ENCODE measurements around the gene MISP3.

Gene MISP3

DNA sequence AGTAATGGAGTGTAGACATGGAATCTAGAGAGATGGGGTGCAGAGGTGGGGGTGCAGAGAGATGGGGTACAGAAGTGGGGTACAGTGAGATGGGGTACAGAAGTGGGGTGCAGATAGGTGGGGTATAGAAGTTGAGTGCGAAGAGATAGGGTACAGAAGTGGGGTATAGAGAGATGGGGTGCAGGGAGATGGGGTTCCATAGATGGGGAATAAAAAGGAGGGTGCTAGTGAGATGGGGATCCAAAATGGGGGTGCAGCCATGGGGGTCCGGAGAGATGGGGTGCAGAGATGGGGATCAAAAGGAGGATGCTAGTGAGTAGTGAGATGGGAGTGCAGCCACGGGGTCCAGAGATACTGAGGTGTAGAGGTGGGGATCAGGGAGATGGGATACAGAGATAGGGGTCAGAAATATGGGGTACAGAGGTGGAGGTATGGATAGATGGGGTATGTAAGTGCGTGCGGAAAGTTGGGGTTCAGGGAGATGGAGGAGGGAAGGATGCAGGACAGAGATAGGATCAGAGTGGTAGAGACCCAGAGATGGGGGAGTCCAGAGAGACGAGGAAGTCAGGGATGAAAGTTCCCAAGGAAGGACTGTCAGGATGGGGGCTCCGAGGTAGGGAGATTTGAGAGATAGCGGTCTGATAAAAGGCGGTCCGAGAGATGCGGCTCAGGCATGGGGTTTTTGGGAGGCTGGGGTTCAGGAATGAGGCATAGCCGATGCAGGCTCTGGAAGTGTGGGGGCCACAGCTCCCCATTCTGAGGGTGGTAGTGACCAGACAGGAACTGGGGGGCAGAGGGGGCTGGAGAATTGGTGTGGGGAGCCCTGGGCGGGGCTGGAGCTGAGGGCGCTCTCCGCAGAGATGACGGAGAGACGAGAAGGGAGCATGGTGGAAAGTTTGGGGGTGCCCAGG lies 14.1 kb upstream of the MISP3 start:
- WGBS, 2 donors (ENCODE audit: extremely low coverage in 2 of 2, insufficient read length in 2 of 2, insufficient replicate concordance in 1 of 2) = 100% methylated on average over 1 to 3 of the region's 17 CpGs
- Histone ChIP-seq H3K4me1 (ENCODE audit: control insufficient read depth in 2 of 2, insufficient read depth in 1 of 2, low read depth in 1 of 2, low read length in 2 of 2) (peaks cover 3 to 4% of the 10 kb centered on the region in 2 donors), H3K36me3 (replicated peaks in 1 of 2; ENCODE audit: control insufficient read depth in 2 of 2, insufficient read depth in 2 of 2, low read length in 2 of 2) (no peaks in the 10 kb centered on the region), H3K4me3 (ENCODE audit: low read length in 2 of 2) (peak overlapping the region; percentile 40 to 77), H3K18ac (ENCODE audit: low read length) (peak overlapping the region; percentile 54), H3K4me2 (ENCODE audit: insufficient read depth, low read length, poor library complexity, severe bottlenecking) (peak overlapping the region; percentile 65), H3K79me1 (ENCODE audit: low read depth, low read length) (no peaks in the 10 kb centered on the region), H2AK5ac (ENCODE audit: low read depth, low read length) (peak overlapping the region; percentile 85), H2BK12ac (ENCODE audit: low read length) (no peak overlapping the region), H3K9ac (ENCODE audit: low read depth, low read length, poor library complexity) (no peak overlapping the region), H3K4ac (ENCODE audit: low read length) (no peak overlapping the region), H4K91ac (ENCODE audit: low read depth, low read length, poor library complexity) (no peak overlapping the region), H3K23ac (ENCODE audit: low read depth, low read length, poor library complexity) (peak overlapping the region; percentile 0), H3K27me3 (ENCODE audit: control insufficient read depth in 3 of 3, insufficient read depth in 3 of 3, low read depth in 1 of 3, low read length in 3 of 3) (peaks cover 0 to 28% (median 14%) of the 10 kb centered on the region in 3 experiments), H2BK120ac (ENCODE audit: low read depth, low read length) (no peak overlapping the region), H2BK15ac (ENCODE audit: low read length) (no peak overlapping the region), H4K8ac (ENCODE audit: low read depth, low read length) (no peak overlapping the region), H3K9me3 (replicated peaks in 1 of 2; ENCODE audit: control insufficient read depth in 2 of 2, insufficient read depth in 1 of 2, low read depth in 1 of 2, low read length in 2 of 2) (no peaks in the 10 kb centered on the region), H3K14ac (ENCODE audit: low read length) (no peak overlapping the region), H3K27ac (replicated peaks; ENCODE audit: low read length) (no peak overlapping the region), H2AFZ (ENCODE audit: low read length) (peak overlapping the region; percentile 77), H2BK5ac (ENCODE audit: low read length) (no peak overlapping the region)
- no peak for DNase-seq (ENCODE audit: low spot score)

DNA sequence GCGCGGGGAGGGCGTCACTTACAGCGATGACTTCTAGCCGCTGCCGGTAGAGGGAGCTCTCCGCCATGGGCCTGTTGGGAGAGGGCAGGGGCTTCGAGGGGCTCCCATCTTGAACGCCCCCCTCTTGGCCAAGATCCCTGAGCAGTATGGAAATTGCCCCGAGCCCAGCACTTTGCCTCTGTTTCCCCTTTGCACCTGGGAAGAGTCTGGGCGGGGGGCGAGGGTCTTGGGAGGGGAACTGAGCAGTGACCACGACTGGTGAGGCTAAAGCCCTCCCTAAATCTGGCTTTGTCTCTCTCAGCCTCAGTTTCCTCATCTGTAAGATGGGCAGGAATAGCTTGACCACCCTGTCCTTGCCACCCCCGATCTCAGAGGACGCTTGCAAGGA lies 13.5 kb upstream of the MISP3 start:
- Histone ChIP-seq H3K4me3 (ENCODE audit: low read length in 2 of 2) (no peak overlapping the region), H3K14ac (ENCODE audit: low read length) (no peak overlapping the region), H3K27ac (replicated peaks; ENCODE audit: low read length) (no peak overlapping the region), H2BK12ac (ENCODE audit: low read length) (no peak overlapping the region), H3K9ac (ENCODE audit: low read depth, low read length, poor library complexity) (no peak overlapping the region), H3K18ac (ENCODE audit: low read length) (peak overlapping the region; percentile 54), H3K23ac (ENCODE audit: low read depth, low read length, poor library complexity) (no peak overlapping the region), H4K8ac (ENCODE audit: low read depth, low read length) (no peak overlapping the region), H4K91ac (ENCODE audit: low read depth, low read length, poor library complexity) (no peak overlapping the region), H3K79me1 (ENCODE audit: low read depth, low read length) (no peaks in the 10 kb centered on the region), H3K27me3 (ENCODE audit: control insufficient read depth in 3 of 3, insufficient read depth in 3 of 3, low read depth in 1 of 3, low read length in 3 of 3) (peaks cover 0 to 28% (median 14%) of the 10 kb centered on the region in 3 experiments), H2AK5ac (ENCODE audit: low read depth, low read length) (peak overlapping the region; percentile 85), H3K4ac (ENCODE audit: low read length) (no peak overlapping the region), H2BK5ac (ENCODE audit: low read length) (no peak overlapping the region), H2BK15ac (ENCODE audit: low read length) (no peak overlapping the region), H3K36me3 (replicated peaks in 1 of 2; ENCODE audit: control insufficient read depth in 2 of 2, insufficient read depth in 2 of 2, low read length in 2 of 2) (no peaks in the 10 kb centered on the region), H3K9me3 (replicated peaks in 1 of 2; ENCODE audit: control insufficient read depth in 2 of 2, insufficient read depth in 1 of 2, low read depth in 1 of 2, low read length in 2 of 2) (no peaks in the 10 kb centered on the region), H2AFZ (ENCODE audit: low read length) (no peak overlapping the region), H3K4me1 (ENCODE audit: control insufficient read depth in 2 of 2, insufficient read depth in 1 of 2, low read depth in 1 of 2, low read length in 2 of 2) (peaks cover 3 to 4% of the 10 kb centered on the region in 2 donors), H2BK120ac (ENCODE audit: low read depth, low read length) (no peak overlapping the region), H3K4me2 (ENCODE audit: insufficient read depth, low read length, poor library complexity, severe bottlenecking) (no peak overlapping the region)
- WGBS, 2 donors (ENCODE audit: extremely low coverage in 2 of 2, insufficient read length in 2 of 2, insufficient replicate concordance in 1 of 2) = no CpG with 5 or more reads among the region's 15 CpGs
- peak; percentile 37 for DNase-seq (ENCODE audit: low spot score)

DNA sequence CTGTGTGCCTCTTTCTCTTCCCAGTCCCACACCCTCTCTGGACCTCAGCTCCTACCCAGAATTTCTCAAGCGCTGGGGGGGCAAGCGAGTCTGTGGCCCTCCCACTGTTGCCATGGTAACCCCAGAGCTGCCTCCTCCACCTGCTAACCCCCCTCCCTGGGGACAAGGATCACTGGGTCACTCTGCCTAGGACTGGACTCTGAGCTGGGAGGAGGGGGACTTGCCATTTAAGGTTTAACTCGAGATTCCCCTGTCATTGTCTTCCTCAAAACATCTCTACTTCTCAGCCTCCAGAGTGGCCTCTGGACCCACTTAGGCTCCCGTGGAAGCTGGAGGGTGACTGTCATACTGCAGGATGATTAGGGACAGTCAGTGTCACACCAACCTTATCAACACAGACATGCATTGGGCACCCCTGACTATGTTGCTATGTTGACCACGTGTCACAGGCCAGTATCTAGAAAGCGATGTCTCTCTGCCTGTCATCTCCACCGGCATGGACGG lies 12.9 kb upstream of the MISP3 start:
- Histone ChIP-seq H3K79me1 (ENCODE audit: low read depth, low read length) (no peaks in the 10 kb centered on the region), H2AK5ac (ENCODE audit: low read depth, low read length) (no peak overlapping the region), H3K14ac (ENCODE audit: low read length) (no peak overlapping the region), H3K4ac (ENCODE audit: low read length) (no peak overlapping the region), H3K36me3 (replicated peaks in 1 of 2; ENCODE audit: control insufficient read depth in 2 of 2, insufficient read depth in 2 of 2, low read length in 2 of 2) (no peaks in the 10 kb centered on the region), H2AFZ (ENCODE audit: low read length) (no peak overlapping the region), H3K4me3 (ENCODE audit: low read length in 2 of 2) (no peak overlapping the region), H2BK120ac (ENCODE audit: low read depth, low read length) (no peak overlapping the region), H2BK12ac (ENCODE audit: low read length) (no peak overlapping the region), H4K91ac (ENCODE audit: low read depth, low read length, poor library complexity) (no peak overlapping the region), H4K8ac (ENCODE audit: low read depth, low read length) (no peak overlapping the region), H2BK5ac (ENCODE audit: low read length) (no peak overlapping the region), H3K23ac (ENCODE audit: low read depth, low read length, poor library complexity) (no peak overlapping the region), H3K27ac (replicated peaks; ENCODE audit: low read length) (no peak overlapping the region), H3K4me2 (ENCODE audit: insufficient read depth, low read length, poor library complexity, severe bottlenecking) (no peak overlapping the region), H3K4me1 (ENCODE audit: control insufficient read depth in 2 of 2, insufficient read depth in 1 of 2, low read depth in 1 of 2, low read length in 2 of 2) (peaks cover 3 to 4% of the 10 kb centered on the region in 2 donors), H2BK15ac (ENCODE audit: low read length) (no peak overlapping the region), H3K9me3 (replicated peaks in 1 of 2; ENCODE audit: control insufficient read depth in 2 of 2, insufficient read depth in 1 of 2, low read depth in 1 of 2, low read length in 2 of 2) (no peaks in the 10 kb centered on the region), H3K9ac (ENCODE audit: low read depth, low read length, poor library complexity) (peak overlapping the region; percentile 53), H3K18ac (ENCODE audit: low read length) (no peak overlapping the region), H3K27me3 (ENCODE audit: control insufficient read depth in 3 of 3, insufficient read depth in 3 of 3, low read depth in 1 of 3, low read length in 3 of 3) (peaks cover 0 to 28% (median 14%) of the 10 kb centered on the region in 3 experiments)
- no peak for DNase-seq (ENCODE audit: low spot score)
- no CpG with 5 or more reads among the region's 8 CpGs for WGBS, 2 donors (ENCODE audit: extremely low coverage in 2 of 2, insufficient read length in 2 of 2, insufficient replicate concordance in 1 of 2)

DNA sequence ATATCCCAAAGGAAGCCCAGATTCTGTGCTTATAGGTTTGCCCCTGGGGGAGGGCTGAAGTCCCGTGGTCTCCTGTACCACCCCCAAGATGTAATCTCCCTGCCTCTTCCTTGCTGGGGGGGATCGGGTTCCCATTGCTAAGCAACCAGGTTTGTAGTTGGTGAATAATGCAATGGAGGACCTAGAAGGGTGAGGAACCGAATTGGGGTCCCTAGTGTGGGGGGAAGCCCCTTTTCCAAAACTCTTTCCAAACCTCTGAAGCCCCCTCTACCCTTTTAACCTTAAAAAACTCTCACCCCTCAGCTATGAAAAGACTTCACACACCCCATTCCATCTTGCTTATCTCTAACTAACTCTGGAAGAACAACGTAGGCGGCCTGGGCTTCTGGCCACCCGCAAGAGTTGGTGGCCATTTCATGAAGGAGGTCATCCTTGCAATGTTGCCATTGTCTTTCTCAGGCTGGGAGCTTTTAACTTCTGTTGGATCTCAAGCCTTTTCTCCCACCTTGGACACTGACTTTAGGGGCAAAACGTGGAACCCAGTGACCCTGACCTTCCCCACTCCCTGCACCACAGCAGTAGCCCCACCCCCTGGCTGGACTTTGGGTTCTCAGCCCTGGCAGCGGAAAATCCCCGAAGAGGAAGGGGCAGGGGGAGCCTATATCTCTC lies 11.4 kb upstream of the MISP3 start:
- H2AK5ac ChIP-seq (ENCODE audit: low read depth, low read length) = no peak overlapping the region
- no peak overlapping the region for H3K4me3 ChIP-seq (ENCODE audit: low read length in 2 of 2)
- H2AFZ ChIP-seq (ENCODE audit: low read length) = no peak overlapping the region
- H4K8ac ChIP-seq (ENCODE audit: low read depth, low read length) = no peak overlapping the region
- no peak overlapping the region for H3K27ac ChIP-seq (replicated peaks; ENCODE audit: low read length)
- no peak overlapping the region for H2BK5ac ChIP-seq (ENCODE audit: low read length)
- H3K4ac ChIP-seq (ENCODE audit: low read length) = no peak overlapping the region
- H3K4me2 ChIP-seq (ENCODE audit: insufficient read depth, low read length, poor library complexity, severe bottlenecking) = no peak overlapping the region
- H3K23ac ChIP-seq (ENCODE audit: low read depth, low read length, poor library complexity) = no peak overlapping the region
- H3K27me3 ChIP-seq (ENCODE audit: control insufficient read depth in 3 of 3, insufficient read depth in 3 of 3, low read depth in 1 of 3, low read length in 3 of 3) = peaks cover 0 to 26% (median 14%) of the 10 kb centered on the region in 3 experiments
- H3K9me3 ChIP-seq (replicated peaks in 1 of 2; ENCODE audit: control insufficient read depth in 2 of 2, insufficient read depth in 1 of 2, low read depth in 1 of 2, low read length in 2 of 2) = no peaks in the 10 kb centered on the region
- no peak overlapping the region for H2BK12ac ChIP-seq (ENCODE audit: low read length)
- WGBS, 2 donors (ENCODE audit: extremely low coverage in 2 of 2, insufficient read length in 2 of 2, insufficient replicate concordance in 1 of 2) = no CpG with 5 or more reads among the region's 9 CpGs
- no peak overlapping the region for H3K9ac ChIP-seq (ENCODE audit: low read depth, low read length, poor library complexity)
- H3K36me3 ChIP-seq (replicated peaks in 1 of 2; ENCODE audit: control insufficient read depth in 2 of 2, insufficient read depth in 2 of 2, low read length in 2 of 2) = no peaks in the 10 kb centered on the region
- no peak overlapping the region for H3K18ac ChIP-seq (ENCODE audit: low read length)
- no peaks in the 10 kb centered on the region for H3K79me1 ChIP-seq (ENCODE audit: low read depth, low read length)
- no peak overlapping the region for H2BK120ac ChIP-seq (ENCODE audit: low read depth, low read length)
- no peak overlapping the region for H2BK15ac ChIP-seq (ENCODE audit: low read length)
- no peak overlapping the region for H3K14ac ChIP-seq (ENCODE audit: low read length)
- H3K4me1 ChIP-seq (ENCODE audit: control insufficient read depth in 2 of 2, insufficient read depth in 1 of 2, low read depth in 1 of 2, low read length in 2 of 2) = peaks cover 3 to 4% of the 10 kb centered on the region in 2 donors
- no peak for DNase-seq (ENCODE audit: low spot score)
- no peak overlapping the region for H4K91ac ChIP-seq (ENCODE audit: low read depth, low read length, poor library complexity)

Data from neuronal stem cell (in vitro differentiated cells).